Uterus (tissue), 4 donors: ENCODE measurements around the gene TMEM120B. TPM values are rescaled to one million over a fixed set of nuclear protein-coding genes. Genes with fewer than 3 reads are reported as not detected.
A peak's percentile ranks its signal among the peaks of the same experiment; 100 is the strongest.

ENCODE experiments used
- DNase-seq, 2 donors: peaks; one replicate each; pipeline ENCODE4 v3.0.0-alpha.2; 2019 to 2020
- H3K27ac ChIP-seq, 2 donors: fragments of 200-600 bp; sonication (generic); 1 replicate in 1 of 2; 2 replicates in 1 of 2; pipeline ENCODE4 v1.5.1; 2016 to 2018
- H3K27me3 ChIP-seq, 2 donors: fragments of 200-600 bp; sonication (generic); one replicate each; pipeline ENCODE4 v1.5.1; 2018 to 2019; ENCODE audit warnings: control low read depth in 1 of 2
- H3K36me3 ChIP-seq, 2 donors: fragments of 200-600 bp; sonication (generic); one replicate each; pipeline ENCODE4 v1.5.1; 2019; ENCODE audit warnings: control low read depth in 1 of 2
- H3K4me1 ChIP-seq, 2 donors: fragments of 200-600 bp; sonication (generic); one replicate each; pipeline ENCODE4 v1.5.1; 2018 to 2019; ENCODE audit warnings: control low read depth in 1 of 2
- H3K4me3 ChIP-seq, 2 donors: fragments of 200-600 bp; sonication (generic); 1 replicate in 1 of 2; 2 replicates in 1 of 2; pipeline ENCODE4 v1.5.1; 2018 to 2019; ENCODE audit warnings: mild to moderate bottlenecking in 1 of 2
- H3K9me3 ChIP-seq, 2 donors: fragments of 200-600 bp; sonication (generic); one replicate each; pipeline ENCODE4 v1.5.1; 2019; ENCODE audit warnings: control low read depth in 1 of 2
- POLR2A ChIP-seq, 2 donors: fragments of 450-650 bp; IDR thresholded peaks; one replicate each; pipeline ENCODE4 v1.6.1; 2016; ENCODE audit warnings: antibody characterized with exemption in 2 of 2, mild to moderate bottlenecking in 1 of 2, moderate library complexity in 1 of 2
- intact Hi-C: fragments of 100-400 bp; cut with DNase I; formaldehyde crosslinking; loops from one replicate; pipeline ENCODE4 v1.15.1; 2023; ENCODE audit warnings: low total_unique reads
- total RNA-seq, 4 donors: library from RNA; depleted of rRNA in 3 of 4; stranded (reverse); fragments of >200 nt in 3 of 4; gene quantifications; one replicate each; pipeline versions ENCODE4 v1.1.0 to v1.2.4, GENCODE V29; 2014 to 2023
- TF ChIP-seq, protein P1 (sequence below), 4 experiments: fragments of 200-600 bp in 2 of 4; fragments of 450-650 bp in 2 of 4; sonication (generic) in 2 of 4; IDR thresholded peaks; one replicate each; pipeline ENCODE4 v1.5.1; 2016 to 2019; ENCODE audit warnings: antibody characterized with exemption in 4 of 4, mild to moderate bottlenecking in 2 of 4, moderate library complexity in 1 of 4
- donor health status: DM: yes; HTN: yes; CAD: no.

The TMEM120B gene
- total RNA-seq, 4 donors from 2014 or later: 1.0 to 35.2 (median 19.6) TPM

DNA sequence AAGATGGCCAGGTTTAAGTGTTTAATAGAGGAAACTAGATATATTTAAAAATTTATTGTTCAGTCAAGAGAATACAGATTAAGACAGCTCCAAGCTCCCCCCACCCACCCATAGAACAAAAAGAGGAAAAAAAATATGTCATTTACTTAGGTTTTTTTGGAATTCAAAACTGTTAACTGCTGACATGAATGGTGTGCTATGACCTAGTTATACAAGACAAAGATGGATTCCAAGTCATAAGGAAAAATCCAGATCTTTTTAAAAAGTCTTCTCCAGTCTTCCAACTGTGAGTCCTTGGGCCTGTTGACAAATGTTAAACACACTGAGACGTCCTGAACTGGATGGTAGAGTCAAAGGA lies 89.9 kb downstream of the TMEM120B start:
- TF ChIP-seq POLR2A (IDR thresholded peaks at IDR 0.05): no peak
- TF ChIP-seq, protein P1, sequence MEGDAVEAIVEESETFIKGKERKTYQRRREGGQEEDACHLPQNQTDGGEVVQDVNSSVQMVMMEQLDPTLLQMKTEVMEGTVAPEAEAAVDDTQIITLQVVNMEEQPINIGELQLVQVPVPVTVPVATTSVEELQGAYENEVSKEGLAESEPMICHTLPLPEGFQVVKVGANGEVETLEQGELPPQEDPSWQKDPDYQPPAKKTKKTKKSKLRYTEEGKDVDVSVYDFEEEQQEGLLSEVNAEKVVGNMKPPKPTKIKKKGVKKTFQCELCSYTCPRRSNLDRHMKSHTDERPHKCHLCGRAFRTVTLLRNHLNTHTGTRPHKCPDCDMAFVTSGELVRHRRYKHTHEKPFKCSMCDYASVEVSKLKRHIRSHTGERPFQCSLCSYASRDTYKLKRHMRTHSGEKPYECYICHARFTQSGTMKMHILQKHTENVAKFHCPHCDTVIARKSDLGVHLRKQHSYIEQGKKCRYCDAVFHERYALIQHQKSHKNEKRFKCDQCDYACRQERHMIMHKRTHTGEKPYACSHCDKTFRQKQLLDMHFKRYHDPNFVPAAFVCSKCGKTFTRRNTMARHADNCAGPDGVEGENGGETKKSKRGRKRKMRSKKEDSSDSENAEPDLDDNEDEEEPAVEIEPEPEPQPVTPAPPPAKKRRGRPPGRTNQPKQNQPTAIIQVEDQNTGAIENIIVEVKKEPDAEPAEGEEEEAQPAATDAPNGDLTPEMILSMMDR (IDR thresholded peaks at IDR 0.05): peak in 1 of 4 experiments; percentile 16
- DNase-seq: no peak
- Histone ChIP-seq H3K27ac (peak overlapping the region; percentile 100), H3K36me3 (no peaks in the 10 kb centered on the region), H3K9me3 (no peaks in the 10 kb centered on the region), H3K4me3 (peak overlapping the region; percentile 79 to 85), H3K27me3 (no peaks in the 10 kb centered on the region), H3K4me1 (peaks cover 16 to 31% of the 10 kb centered on the region in 2 donors)
- intact Hi-C loops: no loop called here

DNA sequence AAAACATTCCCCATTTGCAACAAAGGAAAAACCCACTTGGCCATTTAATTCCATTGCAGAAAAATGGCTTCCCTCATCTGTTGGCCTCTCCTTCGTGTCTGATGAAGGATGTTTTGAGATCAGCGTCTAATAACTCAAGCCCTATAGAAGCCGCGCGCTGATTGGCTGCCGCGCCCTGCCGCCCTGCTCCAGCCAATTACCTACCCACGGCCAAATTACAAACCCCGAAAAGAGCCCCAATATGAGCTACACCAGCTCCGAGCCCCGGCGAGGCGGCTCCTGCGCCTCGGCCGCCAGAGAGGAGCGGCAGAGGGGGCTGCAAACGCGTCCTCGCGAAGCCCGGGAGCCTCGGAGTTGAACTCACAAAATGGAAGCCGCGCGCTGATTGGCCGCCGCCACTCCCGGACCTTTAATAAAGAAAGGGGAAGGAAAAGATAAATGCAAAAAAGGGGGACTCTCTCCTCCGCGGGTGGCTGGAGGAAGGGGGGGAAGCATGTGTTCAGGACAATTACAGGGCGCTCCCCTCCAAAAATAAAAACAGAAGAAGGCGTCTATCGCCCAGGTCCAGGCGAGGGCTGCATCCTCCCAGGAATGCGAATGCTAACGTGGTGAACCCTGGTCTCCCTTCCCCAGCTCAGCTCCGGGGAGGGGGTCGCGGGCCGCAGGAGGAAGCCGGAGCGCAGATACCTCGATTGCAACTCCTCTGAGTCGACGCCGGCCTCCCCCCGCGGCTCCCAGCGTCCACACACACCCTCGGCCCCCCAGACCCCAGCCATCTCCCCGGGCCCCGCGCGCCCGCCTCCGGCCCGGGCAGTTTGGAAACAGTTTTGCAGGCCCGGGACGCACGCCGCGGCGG lies 90.5 kb downstream of the TMEM120B start:
- intact Hi-C loops: no loop called here
- H3K4me1 ChIP-seq: peaks cover 10 to 25% of the 10 kb centered on the region in 2 donors
- TF ChIP-seq, protein P1 (IDR thresholded peaks at IDR 0.05): peak in 1 of 4 experiments; percentile 13
- TF ChIP-seq POLR2A (IDR thresholded peaks at IDR 0.05): peak; percentile 93 to 97

DNA sequence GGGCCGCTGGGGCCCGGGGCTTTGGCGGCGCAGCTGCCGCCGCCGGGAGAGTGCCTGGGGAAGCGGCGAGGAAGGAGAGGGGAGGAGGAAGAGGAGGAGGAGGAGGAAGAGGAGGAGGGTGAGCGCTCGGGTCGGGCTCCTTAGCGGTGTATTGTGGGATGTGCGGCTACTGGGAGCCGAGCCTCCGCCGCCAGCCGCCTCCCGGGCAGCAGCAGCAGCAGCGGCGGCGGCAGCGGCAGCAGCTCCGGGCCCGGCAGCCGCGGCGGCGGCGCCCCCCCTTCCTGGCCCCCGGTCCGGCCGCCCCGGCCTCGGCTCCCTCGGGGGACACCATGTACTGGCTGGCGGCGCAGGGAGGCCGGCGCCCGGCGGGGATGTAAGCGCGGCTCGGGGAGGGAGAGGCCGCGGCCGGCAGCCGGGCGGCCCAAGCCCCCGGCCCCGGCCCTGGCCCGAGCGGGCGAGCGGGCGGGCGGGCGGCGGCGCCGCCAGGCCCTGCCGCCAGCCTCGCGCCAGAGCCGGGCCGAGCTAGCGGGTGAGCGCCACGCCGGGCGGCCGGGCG lies 91.4 kb downstream of the TMEM120B start, which contains the start of gene SETD1B:
SETD1B (plus strand) TSS at position 149 of the 556 bp plus-strand sequence. CDS start 729 bp downstream, outside the sequence.
- no peaks in the 10 kb centered on the region for H3K9me3 ChIP-seq
- H3K27ac ChIP-seq: peak within 1 kb of the TSS; percentile 100
- DNase-seq: peak; percentile 55 to 62
- peak within 1 kb of the TSS; percentile 79 to 85 for H3K4me3 ChIP-seq
- H3K36me3 ChIP-seq: no peaks in the 10 kb centered on the region
- H3K4me1 ChIP-seq: peaks cover 1 to 19% of the 10 kb centered on the region in 2 donors
- intact Hi-C loops: no loop called here
- peak; percentile 8 to 36 for TF ChIP-seq POLR2A (IDR thresholded peaks at IDR 0.05)
- TF ChIP-seq, protein P1 (IDR thresholded peaks at IDR 0.05): no peak
- H3K27me3 ChIP-seq: no peaks in the 10 kb centered on the region

More for the DNA sequence above, 90.5 kb downstream of the TMEM120B start:
- DNase-seq: peak; percentile 89 to 94
- H3K4me3 ChIP-seq: peak overlapping the region; percentile 79 to 85
- no peaks in the 10 kb centered on the region for H3K36me3 ChIP-seq
- peak overlapping the region; percentile 100 for H3K27ac ChIP-seq
- H3K9me3 ChIP-seq: no peaks in the 10 kb centered on the region
- H3K27me3 ChIP-seq: no peaks in the 10 kb centered on the region

DNA sequence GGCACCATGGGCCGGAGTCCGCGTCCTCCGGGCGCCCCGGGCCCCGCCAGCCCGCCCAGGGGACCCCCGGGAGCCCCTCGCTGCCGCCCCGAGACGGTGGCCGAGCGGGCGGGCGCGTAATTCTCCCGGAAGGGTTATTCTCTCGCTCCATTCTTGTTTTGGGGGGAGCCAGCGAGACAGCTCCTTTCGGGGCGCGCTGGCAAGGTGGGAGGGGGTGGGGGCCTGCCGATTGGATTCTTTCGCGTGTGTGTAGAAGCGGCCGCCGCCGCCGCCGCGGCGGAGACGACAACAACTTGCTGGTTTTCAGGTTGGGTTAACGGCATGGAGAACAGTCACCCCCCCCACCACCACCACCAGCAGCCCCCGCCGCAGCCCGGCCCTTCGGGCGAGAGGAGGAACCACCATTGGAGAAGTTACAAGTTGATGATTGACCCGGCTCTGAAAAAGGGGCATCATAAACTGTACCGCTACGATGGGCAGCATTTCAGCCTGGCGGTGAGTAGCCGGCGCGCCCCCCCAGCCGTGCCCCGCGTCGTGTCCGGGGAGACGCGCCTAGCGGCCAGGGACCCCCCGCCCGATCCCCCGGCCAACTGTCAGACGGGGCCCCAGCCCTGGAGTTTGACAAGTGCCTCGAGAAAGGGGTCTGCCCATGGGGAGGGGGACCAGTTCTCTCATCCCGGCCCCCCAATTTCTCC lies 92.0 kb downstream of the TMEM120B start:
- Histone ChIP-seq H3K27me3 (no peaks in the 10 kb centered on the region), H3K9me3 (no peaks in the 10 kb centered on the region), H3K4me3 (peak overlapping the region; percentile 79 to 85), H3K4me1 (peaks cover 0 to 16% of the 10 kb centered on the region in 2 donors), H3K36me3 (no peaks in the 10 kb centered on the region), H3K27ac (peak overlapping the region; percentile 100)
- TF ChIP-seq POLR2A (IDR thresholded peaks at IDR 0.05): no peak
- TF ChIP-seq, protein P1 (IDR thresholded peaks at IDR 0.05): no peak
- intact Hi-C loops: no loop called here
- DNase-seq: peak; percentile 41 to 51
